ENCODE measurements around the gene LHX2. TPM values are rescaled to one million over a fixed set of nuclear protein-coding genes. Genes with fewer than 3 reads are reported as not detected.

LHX2 gene
- total RNA-seq, 1 experiment from 2014 or later, result 0.26 TPM

DNA sequence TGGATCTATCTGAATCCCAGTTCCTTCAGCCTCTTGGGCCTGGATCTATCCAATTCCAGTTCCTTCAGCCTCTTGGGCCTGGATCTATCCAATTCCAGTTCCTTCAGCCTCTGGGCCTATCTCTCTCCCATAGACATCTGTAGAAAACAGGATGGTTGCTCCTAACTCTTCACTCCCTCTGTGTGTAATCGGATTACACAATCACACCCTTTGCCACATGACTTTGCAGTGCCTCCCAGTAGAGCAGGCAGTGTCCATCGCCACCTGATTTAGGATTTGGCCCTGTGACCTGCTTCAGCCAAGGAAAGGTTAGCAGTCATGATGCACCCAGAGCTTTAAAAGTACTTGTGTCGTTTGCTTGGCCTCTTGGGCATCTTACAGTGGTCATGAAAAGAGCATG is 56.7 kb downstream of the LHX2 start:
- TF ChIP-seq, protein P1, sequence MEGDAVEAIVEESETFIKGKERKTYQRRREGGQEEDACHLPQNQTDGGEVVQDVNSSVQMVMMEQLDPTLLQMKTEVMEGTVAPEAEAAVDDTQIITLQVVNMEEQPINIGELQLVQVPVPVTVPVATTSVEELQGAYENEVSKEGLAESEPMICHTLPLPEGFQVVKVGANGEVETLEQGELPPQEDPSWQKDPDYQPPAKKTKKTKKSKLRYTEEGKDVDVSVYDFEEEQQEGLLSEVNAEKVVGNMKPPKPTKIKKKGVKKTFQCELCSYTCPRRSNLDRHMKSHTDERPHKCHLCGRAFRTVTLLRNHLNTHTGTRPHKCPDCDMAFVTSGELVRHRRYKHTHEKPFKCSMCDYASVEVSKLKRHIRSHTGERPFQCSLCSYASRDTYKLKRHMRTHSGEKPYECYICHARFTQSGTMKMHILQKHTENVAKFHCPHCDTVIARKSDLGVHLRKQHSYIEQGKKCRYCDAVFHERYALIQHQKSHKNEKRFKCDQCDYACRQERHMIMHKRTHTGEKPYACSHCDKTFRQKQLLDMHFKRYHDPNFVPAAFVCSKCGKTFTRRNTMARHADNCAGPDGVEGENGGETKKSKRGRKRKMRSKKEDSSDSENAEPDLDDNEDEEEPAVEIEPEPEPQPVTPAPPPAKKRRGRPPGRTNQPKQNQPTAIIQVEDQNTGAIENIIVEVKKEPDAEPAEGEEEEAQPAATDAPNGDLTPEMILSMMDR (conservative IDR thresholded peaks at IDR 0.05; ENCODE audit: low read depth, low read length), result no peak
- no peak for TF ChIP-seq EZH2 (IDR thresholded peaks at IDR 0.05; ENCODE audit: borderline replicate concordance, low read depth, low read length, poor library complexity, severe bottlenecking)

DNA sequence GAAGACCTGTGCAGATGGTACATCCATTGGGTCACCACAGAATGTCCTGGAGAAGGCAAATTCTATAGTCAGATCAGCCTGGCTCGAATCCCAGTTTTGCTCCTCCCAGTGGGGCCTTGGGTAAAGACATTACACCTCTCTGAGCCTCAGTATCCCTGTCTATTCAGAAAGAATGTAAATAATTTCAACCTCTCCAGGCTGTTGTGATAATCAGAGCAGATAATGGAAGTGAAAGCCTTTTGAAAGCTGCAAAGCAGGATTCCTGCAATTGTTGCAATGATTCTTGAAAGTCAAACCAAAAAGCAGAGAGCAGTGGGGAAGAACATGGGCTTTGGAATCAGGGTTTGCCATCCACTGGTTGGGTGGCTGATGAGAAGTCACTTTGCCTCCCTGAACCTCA is 63.2 kb downstream of the LHX2 start:
- Histone ChIP-seq H3K27ac (ENCODE audit: low read depth, low read length, poor library complexity, severe bottlenecking) (no peak overlapping the region), H3K4me1 (ENCODE audit: insufficient read depth, low read length, poor library complexity, severe bottlenecking) (no peaks in the 10 kb centered on the region), H3K36me3 (ENCODE audit: insufficient read depth, low read length, poor library complexity, severe bottlenecking) (no peaks in the 10 kb centered on the region), H3K9me3 (ENCODE audit: low read depth, low read length, poor library complexity, severe bottlenecking) (no peaks in the 10 kb centered on the region), H3K4me3 (ENCODE audit: low read depth, low read length, poor library complexity, severe bottlenecking) (no peak overlapping the region), H3K27me3 (replicated peaks; ENCODE audit: insufficient read depth, low read depth, low read length, poor library complexity) (peaks cover 20% of the 10 kb centered on the region)
- DNase-seq (ENCODE audit: low spot score), result no peak
- intact Hi-C loops (cut with micrococcal nuclease; ENCODE audit: unreplicated experiment), result no loop called here
- CTCF ChIA-PET, result no interaction called here
- TF ChIP-seq EZH2 (IDR thresholded peaks at IDR 0.05; ENCODE audit: borderline replicate concordance, low read depth, low read length, poor library complexity, severe bottlenecking), result no peak
- TF ChIP-seq, protein P1 (conservative IDR thresholded peaks at IDR 0.05; ENCODE audit: low read depth, low read length), result no peak
- POLR2A ChIA-PET (ENCODE audit: low non-redundant PET), result no interaction called here
- no TSS peak for BruUV-seq (replicated peaks)

More for the DNA sequence above, 56.7 kb downstream of the LHX2 start:
- H3K27ac ChIP-seq (ENCODE audit: low read depth, low read length, poor library complexity, severe bottlenecking), result no peak overlapping the region
- CTCF ChIA-PET, result no interaction called here
- BruUV-seq (replicated peaks), result no TSS peak
- DNase-seq (ENCODE audit: low spot score), result no peak
- POLR2A ChIA-PET (ENCODE audit: low non-redundant PET), result no interaction called here
- intact Hi-C loops (cut with micrococcal nuclease; ENCODE audit: unreplicated experiment), result no loop called here
- H3K4me1 ChIP-seq (ENCODE audit: insufficient read depth, low read length, poor library complexity, severe bottlenecking), result no peaks in the 10 kb centered on the region
- no peaks in the 10 kb centered on the region for H3K36me3 ChIP-seq (ENCODE audit: insufficient read depth, low read length, poor library complexity, severe bottlenecking)
- H3K4me3 ChIP-seq (ENCODE audit: low read depth, low read length, poor library complexity, severe bottlenecking), result no peak overlapping the region
- no peaks in the 10 kb centered on the region for H3K9me3 ChIP-seq (ENCODE audit: low read depth, low read length, poor library complexity, severe bottlenecking)
- H3K27me3 ChIP-seq (replicated peaks; ENCODE audit: insufficient read depth, low read depth, low read length, poor library complexity), result peaks cover 12% of the 10 kb centered on the region

GRCh38 chr9:124075761-124076160 is 64.2 kb downstream of the LHX2 start:
- TF ChIP-seq, protein P1 (conservative IDR thresholded peaks at IDR 0.05; ENCODE audit: low read depth, low read length), result no peak
- no peak for TF ChIP-seq EZH2 (IDR thresholded peaks at IDR 0.05; ENCODE audit: borderline replicate concordance, low read depth, low read length, poor library complexity, severe bottlenecking)
- CTCF ChIA-PET, result no interaction called here
- POLR2A ChIA-PET (ENCODE audit: low non-redundant PET), result no interaction called here
- no peak overlapping the region for H3K4me3 ChIP-seq (ENCODE audit: low read depth, low read length, poor library complexity, severe bottlenecking)
- DNase-seq (ENCODE audit: low spot score), result no peak
- BruUV-seq (replicated peaks), result no TSS peak
- H3K36me3 ChIP-seq (ENCODE audit: insufficient read depth, low read length, poor library complexity, severe bottlenecking), result no peaks in the 10 kb centered on the region
- no peaks in the 10 kb centered on the region for H3K9me3 ChIP-seq (ENCODE audit: low read depth, low read length, poor library complexity, severe bottlenecking)
- peaks cover 20% of the 10 kb centered on the region for H3K27me3 ChIP-seq (replicated peaks; ENCODE audit: insufficient read depth, low read depth, low read length, poor library complexity)
- no peak overlapping the region for H3K27ac ChIP-seq (ENCODE audit: low read depth, low read length, poor library complexity, severe bottlenecking)
- intact Hi-C loops (cut with micrococcal nuclease; ENCODE audit: unreplicated experiment), result no loop called here
- no peaks in the 10 kb centered on the region for H3K4me1 ChIP-seq (ENCODE audit: insufficient read depth, low read length, poor library complexity, severe bottlenecking)
